H1 (cell line): ENCODE results near the gene CTAGE1. TPM values are rescaled to one million over a fixed set of nuclear protein-coding genes. Genes with fewer than 3 reads are reported as not detected.

Experiments used
- NANOG ChIP-seq: IDR thresholded peaks from 2 replicates; pipeline ENCODE4 v1.6.1; 2011; ENCODE audit warnings: low read length, low read depth, mild to moderate bottlenecking, inconsistent platforms; ENCODE audit not compliant: insufficient read depth, poor library complexity, severe bottlenecking
- POLR2AphosphoS5 ChIP-seq: IDR thresholded peaks from 2 replicates; pipeline ENCODE4 v1.6.1; 2011; ENCODE audit warnings: low read depth, low read length
- TBP ChIP-seq: IDR thresholded peaks from 2 replicates; pipeline ENCODE4 v1.6.1; 2011; ENCODE audit warnings: low read depth, low read length, improper control_type of control experiment
- polyA plus RNA-seq, 7 experiments: library from polyadenylated mRNA; depleted of rRNA in 3 of 7; stranded (reverse) in 5 of 7; unstranded in 2 of 7; fragments of >200 nt in 5 of 7; fragments of 200-250 nt in 2 of 7; gene quantifications; 1 replicate in 5 of 7; 2 replicates in 1 of 7; 4 replicates in 1 of 7; pipeline versions ENCODE4 v1.2.1 to v1.2.3, GENCODE V29; 2011 to 2013; ENCODE audit warnings: missing spikeins in 2 of 7, mixed read lengths in 2 of 7
- total RNA-seq: library from RNA; stranded (reverse); fragmentation: NEBNext Ultra II Directional; extraction: Animal tissue kit (Norgen Biotek cat#: 25700); gene quantifications from 2 replicates; pipeline ENCODE4 v1.2.1, GENCODE V29; 2021

Gene CTAGE1
- total and polyA plus RNA-seq, 2 of the 8 experiments (the other 6 are each of a cell fraction or from before 2014, with no cell fraction given): not detected

- TF ChIP-seq POLR2AphosphoS5: no peak
- no peak for TF ChIP-seq TBP
- no peak for TF ChIP-seq NANOG
These were observed at the start of gene CTAGE1 (continued) for GRCh38 chr18:22417496-22418188.
